HG02623 (cell line): ENCODE data around the gene FRMD4A.

Experiments used
- ATAC-seq: cut with Tn5 transposase; IDR thresholded peaks from one replicate; pipeline ENCODE4 v1.9.1; 2021; ENCODE audit warnings: moderate library complexity; ENCODE audit not compliant: unreplicated experiment

The FRMD4A gene

DNA sequence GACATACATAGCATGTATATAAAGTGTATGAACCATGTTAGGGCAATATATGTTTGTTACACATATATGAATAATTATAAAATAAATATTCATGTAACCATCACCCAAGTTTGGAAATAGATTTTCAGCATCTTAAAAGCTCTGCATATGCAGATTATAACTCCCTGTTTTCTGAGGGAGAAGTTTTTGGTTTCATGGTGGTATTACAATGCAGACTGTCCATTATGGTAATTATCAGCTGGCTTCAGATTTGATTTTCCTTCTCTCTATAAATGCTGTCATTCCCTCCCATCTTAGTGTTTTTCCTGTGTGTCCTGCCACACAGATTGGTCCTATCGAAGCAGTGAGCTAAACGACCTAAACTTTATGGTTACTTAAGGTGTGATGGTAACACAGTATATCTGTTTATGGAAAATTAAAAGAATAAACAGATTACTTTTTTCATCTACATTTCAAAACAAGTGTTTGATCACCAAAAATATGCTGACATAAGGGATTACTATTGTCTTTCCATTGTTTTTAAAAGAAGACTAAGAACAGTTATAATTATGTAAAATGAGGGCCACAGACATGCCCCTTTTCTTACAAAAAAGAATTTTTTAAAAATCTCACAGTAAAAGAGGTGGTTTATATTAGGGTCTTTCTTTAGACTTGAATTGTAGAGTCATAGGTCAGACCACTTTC lies 726.2 kb downstream of the FRMD4A start:
- ATAC-seq = no peak

DNA sequence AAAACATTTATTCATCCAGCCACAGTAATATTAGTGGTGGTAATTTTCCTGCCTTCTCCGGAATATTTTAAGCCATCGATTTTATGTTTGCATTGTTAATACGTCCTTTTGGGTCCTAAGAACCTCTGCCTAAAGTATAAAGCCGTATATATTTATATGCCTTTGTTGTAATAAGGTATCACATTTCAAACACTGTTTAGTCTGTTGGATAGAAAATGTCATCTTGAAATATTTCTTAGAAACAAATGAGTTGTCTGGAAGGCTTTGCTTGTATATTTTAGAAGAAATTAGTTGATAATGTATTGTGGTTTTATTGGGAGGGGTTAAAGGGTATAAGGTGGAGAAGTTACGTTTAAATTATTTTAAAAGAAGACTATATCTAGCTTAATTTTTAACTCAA lies 732.8 kb downstream of the FRMD4A start:
- ATAC-seq = no peak

DNA sequence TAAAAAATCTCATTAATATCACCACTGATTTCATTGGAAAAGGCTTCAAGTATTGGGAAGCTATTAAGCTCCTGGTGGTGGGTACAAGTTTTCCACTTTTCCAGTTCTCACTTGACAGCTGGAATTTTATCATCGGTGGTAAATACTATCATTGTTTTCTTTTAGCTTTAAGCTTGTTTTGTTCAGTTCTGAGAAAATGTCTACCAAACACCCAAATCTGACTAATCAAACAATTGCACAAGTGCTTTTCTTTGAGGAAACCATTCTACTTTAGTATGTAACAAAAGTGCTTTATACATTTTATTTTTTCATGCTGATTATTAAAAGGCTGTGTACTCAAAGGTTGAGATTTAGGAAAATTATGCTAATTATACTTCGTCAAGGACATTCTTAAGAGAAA lies 736.1 kb downstream of the FRMD4A start:
- ATAC-seq = no peak
